NOMO-1 (cell line): ENCODE measurements around the gene ARGFX.
A peak's percentile ranks its signal among the peaks of the same experiment; 100 is the strongest.
"Not testable (repeated sequence)": the region's sequence is repeated elsewhere in the genome, so short reads cannot be mapped to it uniquely, and the experiment has no call there.

Experiments
- DNase-seq, 2 experiments: peaks; one replicate each; lab custom pipeline; 2025; ENCODE audit not compliant: unreplicated experiment in 2 of 2; lab: John Stamatoyannopoulos, UW

ARGFX gene

GRCh38 chr3:121567649-121568048 is at the start of gene ARGFX:
Gene ARGFX (plus strand): TSS chr3:121567949. CDS start chr3:121570714, 2,765 bp downstream.
- DNase-seq: no peak

GRCh38 chr3:121517953-121518655 is 49.6 kb upstream of the ARGFX start:
- no peak for DNase-seq

GRCh38 chr3:121520510-121520909 is 47.2 kb upstream of the ARGFX start:
- DNase-seq: no peak

GRCh38 chr3:121529308-121529707 is 38.4 kb upstream of the ARGFX start:
- no peak for DNase-seq

GRCh38 chr3:121531269-121531668 is 36.5 kb upstream of the ARGFX start:
- DNase-seq: no peak

GRCh38 chr3:121542924-121543323 is 24.8 kb upstream of the ARGFX start:
- no peak for DNase-seq

GRCh38 chr3:121545049-121545573 is 22.6 kb upstream of the ARGFX start:
- peak in 1 of 2 experiments; percentile 50 for DNase-seq

- peak; percentile 91 to 97 for DNase-seq
Measured at GRCh38 chr3:121545574-121546455, 21.9 kb upstream of the ARGFX start, which contains the start of gene POLQ. Gene POLQ (minus strand): TSS chr3:121545988. CDS start chr3:121545877, 111 bp downstream.

GRCh38 chr3:121552379-121552778 is 15.4 kb upstream of the ARGFX start:
- DNase-seq: no peak

- DNase-seq: no peak
Measured at GRCh38 chr3:121552797-121553196, 15.0 kb upstream of the ARGFX start.

GRCh38 chr3:121557426-121557934 is 10.3 kb upstream of the ARGFX start:
- no peak for DNase-seq

- no peak for DNase-seq
Measured at GRCh38 chr3:121562148-121562547, 5.6 kb upstream of the ARGFX start.

GRCh38 chr3:121566773-121567172 is 976 bp upstream of the ARGFX start:
- no peak for DNase-seq

- no peak for DNase-seq
Measured at GRCh38 chr3:121574449-121574848, 6.7 kb downstream of the ARGFX start.

GRCh38 chr3:121581691-121582090 is 13.9 kb downstream of the ARGFX start:
- no peak for DNase-seq

GRCh38 chr3:121584418-121584817 is 16.7 kb downstream of the ARGFX start:
- DNase-seq: no peak

GRCh38 chr3:121592856-121593702 is 25.3 kb downstream of the ARGFX start, which contains the start of gene FBXO40:
Gene FBXO40 (plus strand): TSS chr3:121593379. CDS start chr3:121620576, 27,197 bp downstream.
- DNase-seq: no peak

- DNase-seq: not testable (repeated sequence)
Measured at GRCh38 chr3:121593806-121594205, 26.1 kb downstream of the ARGFX start.

- no peak for DNase-seq
Measured at GRCh38 chr3:121594850-121595249, 27.1 kb downstream of the ARGFX start.

- no peak for DNase-seq
Measured at GRCh38 chr3:121595765-121596406, 28.1 kb downstream of the ARGFX start.
